ENCODE results near the gene RPS6KB2. TPM values are rescaled to one million over a fixed set of nuclear protein-coding genes. Genes with fewer than 3 reads are reported as not detected.
A peak's percentile ranks its signal among the peaks of the same experiment; 100 is the strongest.

RPS6KB2 gene
- total RNA-seq, 4 donors from 2014 or later, result 147 to 193 (median 158) TPM

DNA sequence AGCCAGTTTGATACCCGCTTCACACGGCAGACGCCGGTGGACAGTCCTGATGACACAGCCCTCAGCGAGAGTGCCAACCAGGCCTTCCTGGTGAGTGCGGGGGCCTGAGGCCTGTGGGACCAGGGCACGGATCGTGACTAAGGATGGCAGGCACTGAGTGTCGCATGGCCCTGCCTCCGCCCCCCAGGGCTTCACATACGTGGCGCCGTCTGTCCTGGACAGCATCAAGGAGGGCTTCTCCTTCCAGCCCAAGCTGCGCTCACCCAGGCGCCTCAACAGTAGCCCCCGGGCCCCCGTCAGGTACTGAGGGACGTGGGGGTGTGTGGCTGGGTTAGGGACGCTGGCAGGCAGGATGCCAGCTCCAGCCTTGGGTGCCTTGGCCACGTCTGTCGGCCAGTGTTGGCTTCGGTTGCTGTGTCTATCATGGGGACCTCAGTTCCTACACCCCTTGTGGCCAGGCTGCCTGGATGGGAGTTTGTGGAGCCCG, 6.1 kb downstream of the RPS6KB2 start:
- Histone ChIP-seq H3K4me3 (no peak overlapping the region), H3K9me3 (no peaks in the 10 kb centered on the region), H3K36me3 (peaks cover 71% of the 10 kb centered on the region), H3K27ac (no peak overlapping the region), H3K4me1 (peaks cover 39% of the 10 kb centered on the region), H3K27me3 (no peaks in the 10 kb centered on the region)
- WGBS, result 100% methylated on average over 1 of the region's 23 CpGs
- no peak for DNase-seq (ENCODE audit: low spot score in 2 of 2)
- TF ChIP-seq POLR2AphosphoS5 (IDR thresholded peaks at IDR 0.05), result no peak
- no peak for TF ChIP-seq POLR2A (IDR thresholded peaks at IDR 0.05)
- TF ChIP-seq, protein P1, sequence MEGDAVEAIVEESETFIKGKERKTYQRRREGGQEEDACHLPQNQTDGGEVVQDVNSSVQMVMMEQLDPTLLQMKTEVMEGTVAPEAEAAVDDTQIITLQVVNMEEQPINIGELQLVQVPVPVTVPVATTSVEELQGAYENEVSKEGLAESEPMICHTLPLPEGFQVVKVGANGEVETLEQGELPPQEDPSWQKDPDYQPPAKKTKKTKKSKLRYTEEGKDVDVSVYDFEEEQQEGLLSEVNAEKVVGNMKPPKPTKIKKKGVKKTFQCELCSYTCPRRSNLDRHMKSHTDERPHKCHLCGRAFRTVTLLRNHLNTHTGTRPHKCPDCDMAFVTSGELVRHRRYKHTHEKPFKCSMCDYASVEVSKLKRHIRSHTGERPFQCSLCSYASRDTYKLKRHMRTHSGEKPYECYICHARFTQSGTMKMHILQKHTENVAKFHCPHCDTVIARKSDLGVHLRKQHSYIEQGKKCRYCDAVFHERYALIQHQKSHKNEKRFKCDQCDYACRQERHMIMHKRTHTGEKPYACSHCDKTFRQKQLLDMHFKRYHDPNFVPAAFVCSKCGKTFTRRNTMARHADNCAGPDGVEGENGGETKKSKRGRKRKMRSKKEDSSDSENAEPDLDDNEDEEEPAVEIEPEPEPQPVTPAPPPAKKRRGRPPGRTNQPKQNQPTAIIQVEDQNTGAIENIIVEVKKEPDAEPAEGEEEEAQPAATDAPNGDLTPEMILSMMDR (IDR thresholded peaks at IDR 0.05), result no peak
- TF ChIP-seq EP300 (IDR thresholded peaks at IDR 0.05), result no peak

DNA sequence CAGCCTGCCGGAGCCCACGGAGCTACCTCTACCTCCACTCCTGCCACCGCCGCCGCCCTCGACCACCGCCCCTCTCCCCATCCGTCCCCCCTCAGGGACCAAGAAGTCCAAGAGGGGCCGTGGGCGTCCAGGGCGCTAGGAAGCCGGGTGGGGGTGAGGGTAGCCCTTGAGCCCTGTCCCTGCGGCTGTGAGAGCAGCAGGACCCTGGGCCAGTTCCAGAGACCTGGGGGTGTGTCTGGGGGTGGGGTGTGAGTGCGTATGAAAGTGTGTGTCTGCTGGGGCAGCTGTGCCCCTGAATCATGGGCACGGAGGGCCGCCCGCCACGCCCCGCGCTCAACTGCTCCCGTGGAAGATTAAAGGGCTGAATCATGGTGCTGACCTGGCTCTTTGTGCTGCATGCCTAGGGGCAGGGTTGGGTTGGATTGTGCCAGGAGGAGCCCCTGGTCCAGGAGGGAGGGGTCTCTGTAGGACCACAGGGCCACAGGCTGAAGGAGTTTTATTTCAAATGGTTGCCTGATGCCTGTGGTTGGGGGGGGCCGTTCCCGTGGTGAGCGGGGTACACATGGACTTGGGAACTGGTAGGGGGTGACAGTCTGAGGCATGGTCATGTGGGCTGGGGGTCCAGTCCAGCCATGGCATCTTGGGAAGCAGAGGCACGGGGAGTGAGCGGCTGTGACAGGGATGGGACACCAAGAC, 6.9 kb downstream of the RPS6KB2 start:
- no peak for DNase-seq (ENCODE audit: low spot score in 2 of 2)
- Histone ChIP-seq H3K9me3 (no peaks in the 10 kb centered on the region), H3K27me3 (no peaks in the 10 kb centered on the region), H3K4me1 (peaks cover 39% of the 10 kb centered on the region), H3K27ac (no peak overlapping the region), H3K4me3 (no peak overlapping the region), H3K36me3 (peaks cover 75% of the 10 kb centered on the region)
- TF ChIP-seq, protein P1 (IDR thresholded peaks at IDR 0.05), result no peak
- TF ChIP-seq EP300 (IDR thresholded peaks at IDR 0.05) (no peak), POLR2A (IDR thresholded peaks at IDR 0.05) (no peak), POLR2AphosphoS5 (IDR thresholded peaks at IDR 0.05) (no peak)
- WGBS, result 89% methylated on average over 11 of the region's 26 CpGs

DNA sequence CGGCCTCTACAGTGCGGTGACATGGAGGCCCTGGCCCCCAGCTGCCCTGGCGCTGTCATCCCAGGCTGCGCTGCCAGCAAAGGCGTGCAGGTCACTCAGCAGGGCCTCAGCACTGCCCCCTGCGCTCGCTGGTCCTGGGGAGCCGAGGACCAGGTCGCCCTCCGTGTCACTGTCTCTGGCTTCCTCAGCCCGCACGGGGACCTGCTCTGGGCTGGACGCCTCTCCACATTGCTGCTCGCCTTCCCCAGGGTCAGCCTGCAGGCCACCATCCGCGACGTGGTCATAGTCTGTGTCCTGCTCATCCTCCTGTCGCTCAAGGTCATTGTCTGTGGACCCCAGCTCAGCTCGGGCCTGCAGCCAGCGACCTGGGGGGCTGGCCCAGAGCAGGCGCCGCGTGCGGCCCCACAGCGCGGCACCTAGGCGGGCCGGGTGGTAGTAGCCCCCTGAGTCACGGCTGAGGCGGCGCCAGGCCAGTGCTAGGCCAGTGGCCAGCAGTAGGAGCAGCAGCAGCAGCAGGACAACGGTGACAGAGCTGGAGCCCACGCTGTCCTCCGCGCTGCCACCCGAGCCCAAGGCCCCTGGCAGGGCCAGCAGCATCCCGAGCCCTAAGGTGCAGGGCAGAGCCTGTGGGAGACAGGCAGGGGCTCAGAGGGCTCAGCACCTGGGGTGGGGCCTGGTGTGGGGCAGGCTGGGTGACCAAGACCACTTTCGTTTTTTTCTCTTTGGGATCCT, 7.6 kb downstream of the RPS6KB2 start:
- WGBS, result 90% methylated on average over 17 of the region's 38 CpGs
- H3K9me3 ChIP-seq, result no peaks in the 10 kb centered on the region
- no peak overlapping the region for H3K27ac ChIP-seq
- peaks cover 41% of the 10 kb centered on the region for H3K4me1 ChIP-seq
- H3K4me3 ChIP-seq, result no peak overlapping the region
- TF ChIP-seq POLR2AphosphoS5 (IDR thresholded peaks at IDR 0.05), result no peak
- TF ChIP-seq, protein P1 (IDR thresholded peaks at IDR 0.05), result no peak
- TF ChIP-seq POLR2A (IDR thresholded peaks at IDR 0.05), result no peak
- TF ChIP-seq EP300 (IDR thresholded peaks at IDR 0.05), result no peak
- no peak for DNase-seq (ENCODE audit: low spot score in 2 of 2)
- H3K36me3 ChIP-seq, result peaks cover 77% of the 10 kb centered on the region
- H3K27me3 ChIP-seq, result no peaks in the 10 kb centered on the region

DNA sequence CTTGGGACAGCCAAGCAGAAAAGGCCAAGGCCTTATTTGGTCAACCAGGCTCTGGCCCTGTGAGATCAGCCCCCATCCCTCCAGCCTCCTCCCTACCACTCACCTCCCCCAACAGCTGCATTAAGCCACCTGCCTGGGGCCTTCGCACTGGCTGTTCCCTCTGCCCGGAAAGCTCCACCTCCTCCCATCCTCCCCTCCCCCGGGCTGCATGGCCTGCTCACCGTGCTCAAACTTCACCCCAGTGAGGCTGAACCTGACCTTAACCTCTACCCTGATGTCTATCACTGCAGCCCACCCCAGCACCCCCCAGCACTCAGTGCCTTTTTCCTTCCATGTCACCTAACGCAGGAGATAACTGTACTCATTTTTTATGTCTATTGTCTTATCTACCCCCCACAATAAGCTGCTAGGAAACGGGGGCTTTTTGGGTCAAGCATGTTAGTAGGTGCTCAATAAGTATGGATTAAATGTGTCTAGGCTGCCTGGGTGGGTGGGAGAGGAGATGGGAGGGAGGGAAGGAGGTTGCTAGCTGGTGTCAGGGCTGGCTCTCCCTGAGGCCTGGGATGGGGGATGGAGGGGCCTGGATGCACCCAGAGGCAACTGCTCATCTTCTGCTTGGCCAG, 8.3 kb downstream of the RPS6KB2 start:
- peaks cover 45% of the 10 kb centered on the region for H3K4me1 ChIP-seq
- H3K36me3 ChIP-seq, result peaks cover 79% of the 10 kb centered on the region
- DNase-seq (ENCODE audit: low spot score in 2 of 2), result no peak
- H3K4me3 ChIP-seq, result peak overlapping the region; percentile 14
- H3K27ac ChIP-seq, result no peak overlapping the region
- no peaks in the 10 kb centered on the region for H3K27me3 ChIP-seq
- TF ChIP-seq, protein P1 (IDR thresholded peaks at IDR 0.05), result no peak
- TF ChIP-seq POLR2A (IDR thresholded peaks at IDR 0.05) (no peak), POLR2AphosphoS5 (IDR thresholded peaks at IDR 0.05) (no peak), EP300 (IDR thresholded peaks at IDR 0.05) (no peak)
- WGBS, result 43% methylated on average over 6 of the region's 6 CpGs
- no peaks in the 10 kb centered on the region for H3K9me3 ChIP-seq

Measured in suprapubic skin (tissue), 4 donors.